ENCODE data around the gene DIP2C.
"Not testable (repeated sequence)": the region's sequence is repeated elsewhere in the genome, so short reads cannot be mapped to it uniquely, and the experiment has no call there.

The DIP2C gene

GRCh38 chr10:482051-482501 is 207.4 kb downstream of the DIP2C start:
- Histone ChIP-seq H3K4me3 (ENCODE audit: low read depth, low read length) (no peak overlapping the region), H3K27ac (no peak overlapping the region), H3K36me3 (no peaks in the 10 kb centered on the region), H3K9me3 (ENCODE audit: severe bottlenecking) (no peaks in the 10 kb centered on the region), H3K27me3 (ENCODE audit: insufficient read depth, low read depth, severe bottlenecking) (no peaks in the 10 kb centered on the region)
- DNase-seq: no peak
- no peak for TF ChIP-seq CTCF (IDR thresholded peaks at IDR 0.05; ENCODE audit: low read depth, low read length)

GRCh38 chr10:481628-482027 is 207.8 kb downstream of the DIP2C start:
- Histone ChIP-seq H3K27ac (no peak overlapping the region), H3K36me3 (no peaks in the 10 kb centered on the region), H3K9me3 (ENCODE audit: severe bottlenecking) (no peaks in the 10 kb centered on the region), H3K27me3 (ENCODE audit: insufficient read depth, low read depth, severe bottlenecking) (no peaks in the 10 kb centered on the region), H3K4me3 (ENCODE audit: low read depth, low read length) (no peak overlapping the region)
- no peak for DNase-seq
- TF ChIP-seq CTCF (IDR thresholded peaks at IDR 0.05; ENCODE audit: low read depth, low read length): no peak

GRCh38 chr10:480928-481552 is 208.4 kb downstream of the DIP2C start:
- TF ChIP-seq CTCF (IDR thresholded peaks at IDR 0.05; ENCODE audit: low read depth, low read length): no peak
- Histone ChIP-seq H3K27ac (no peak overlapping the region), H3K9me3 (ENCODE audit: severe bottlenecking) (no peaks in the 10 kb centered on the region), H3K36me3 (no peaks in the 10 kb centered on the region), H3K27me3 (ENCODE audit: insufficient read depth, low read depth, severe bottlenecking) (no peaks in the 10 kb centered on the region), H3K4me3 (ENCODE audit: low read depth, low read length) (no peak overlapping the region)
- no peak for DNase-seq

GRCh38 chr10:480498-480927 is 209.0 kb downstream of the DIP2C start:
- no peaks in the 10 kb centered on the region for H3K27me3 ChIP-seq (ENCODE audit: insufficient read depth, low read depth, severe bottlenecking)
- no peak for TF ChIP-seq CTCF (IDR thresholded peaks at IDR 0.05; ENCODE audit: low read depth, low read length)
- no peaks in the 10 kb centered on the region for H3K36me3 ChIP-seq

GRCh38 chr10:479706-480497 is 209.6 kb downstream of the DIP2C start:
- not testable (repeated sequence) for H3K27ac ChIP-seq; H3K36me3 ChIP-seq; H3K4me3 ChIP-seq (ENCODE audit: low read depth, low read length); H3K27me3 ChIP-seq (ENCODE audit: insufficient read depth, low read depth, severe bottlenecking); H3K9me3 ChIP-seq (ENCODE audit: severe bottlenecking); DNase-seq

More at GRCh38 chr10:480498-480927, 209.0 kb downstream of the DIP2C start:
- Histone ChIP-seq H3K27ac (no peak overlapping the region), H3K4me3 (ENCODE audit: low read depth, low read length) (no peak overlapping the region), H3K9me3 (ENCODE audit: severe bottlenecking) (no peaks in the 10 kb centered on the region)
- DNase-seq: no peak

- no peaks in the 10 kb centered on the region for H3K27me3 ChIP-seq (ENCODE audit: insufficient read depth, low read depth, severe bottlenecking)
- H3K4me3 ChIP-seq (ENCODE audit: low read depth, low read length): no peak overlapping the region
- no peak overlapping the region for H3K27ac ChIP-seq
Observed at GRCh38 chr10:478471-479245, 210.8 kb downstream of the DIP2C start.

More at GRCh38 chr10:478471-479245, 210.8 kb downstream of the DIP2C start:
- no peak for TF ChIP-seq CTCF (IDR thresholded peaks at IDR 0.05; ENCODE audit: low read depth, low read length)
- no peak for DNase-seq
- Histone ChIP-seq H3K9me3 (ENCODE audit: severe bottlenecking) (no peaks in the 10 kb centered on the region), H3K36me3 (no peaks in the 10 kb centered on the region)

All from WERI-Rb-1 (cell line).